Measurements from ENCODE around the gene IL20RB. TPM values are rescaled to one million over a fixed set of nuclear protein-coding genes. Genes with fewer than 3 reads are reported as not detected.

Gene IL20RB
- total RNA-seq, result 1 to 10 TPM; 1.9 to 4.2 (median 3.2) TPM

DNA sequence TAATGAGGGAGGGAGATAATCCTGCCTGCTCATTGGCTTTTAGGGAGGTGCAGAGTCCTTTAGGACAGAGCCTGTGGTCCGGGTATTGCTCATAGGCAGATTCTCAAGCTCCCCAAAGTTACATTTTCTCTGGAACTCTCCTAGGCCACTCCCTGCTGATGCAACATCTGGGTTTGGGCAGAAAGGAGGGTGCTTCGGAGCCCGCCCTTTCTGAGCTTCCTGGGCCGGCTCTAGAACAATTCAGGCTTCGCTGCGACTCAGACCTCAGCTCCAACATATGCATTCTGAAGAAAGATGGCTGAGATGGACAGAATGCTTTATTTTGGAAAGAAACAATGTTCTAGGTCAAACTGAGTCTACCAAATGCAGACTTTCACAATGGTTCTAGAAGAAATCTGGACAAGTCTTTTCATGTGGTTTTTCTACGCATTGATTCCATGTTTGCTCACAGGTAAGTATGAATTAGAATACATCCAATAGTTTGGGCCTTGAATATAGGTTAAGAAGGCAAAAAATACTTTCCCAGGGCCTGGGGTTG lies at the start of gene IL20RB:
TSS of gene IL20RB (plus strand) at position 233 of the 538 bp plus-strand sequence. CDS start at position 364, 131 bp downstream.
- TF ChIP-seq, protein P1, sequence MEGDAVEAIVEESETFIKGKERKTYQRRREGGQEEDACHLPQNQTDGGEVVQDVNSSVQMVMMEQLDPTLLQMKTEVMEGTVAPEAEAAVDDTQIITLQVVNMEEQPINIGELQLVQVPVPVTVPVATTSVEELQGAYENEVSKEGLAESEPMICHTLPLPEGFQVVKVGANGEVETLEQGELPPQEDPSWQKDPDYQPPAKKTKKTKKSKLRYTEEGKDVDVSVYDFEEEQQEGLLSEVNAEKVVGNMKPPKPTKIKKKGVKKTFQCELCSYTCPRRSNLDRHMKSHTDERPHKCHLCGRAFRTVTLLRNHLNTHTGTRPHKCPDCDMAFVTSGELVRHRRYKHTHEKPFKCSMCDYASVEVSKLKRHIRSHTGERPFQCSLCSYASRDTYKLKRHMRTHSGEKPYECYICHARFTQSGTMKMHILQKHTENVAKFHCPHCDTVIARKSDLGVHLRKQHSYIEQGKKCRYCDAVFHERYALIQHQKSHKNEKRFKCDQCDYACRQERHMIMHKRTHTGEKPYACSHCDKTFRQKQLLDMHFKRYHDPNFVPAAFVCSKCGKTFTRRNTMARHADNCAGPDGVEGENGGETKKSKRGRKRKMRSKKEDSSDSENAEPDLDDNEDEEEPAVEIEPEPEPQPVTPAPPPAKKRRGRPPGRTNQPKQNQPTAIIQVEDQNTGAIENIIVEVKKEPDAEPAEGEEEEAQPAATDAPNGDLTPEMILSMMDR (IDR thresholded peaks at IDR 0.05; ENCODE audit: low read depth), result no peak

- TF ChIP-seq, protein P1 (IDR thresholded peaks at IDR 0.05; ENCODE audit: low read depth), result no peak
Observed at GRCh38 chr3:136908297-136908696, 49.5 kb upstream of the IL20RB start.

- TF ChIP-seq, protein P1 (IDR thresholded peaks at IDR 0.05; ENCODE audit: low read depth), result no peak
Observed at GRCh38 chr3:136909187-136909586, 48.6 kb upstream of the IL20RB start.

GRCh38 chr3:136910697-136911096 lies 47.1 kb upstream of the IL20RB start:
- TF ChIP-seq, protein P1 (IDR thresholded peaks at IDR 0.05; ENCODE audit: low read depth), result no peak

DNA sequence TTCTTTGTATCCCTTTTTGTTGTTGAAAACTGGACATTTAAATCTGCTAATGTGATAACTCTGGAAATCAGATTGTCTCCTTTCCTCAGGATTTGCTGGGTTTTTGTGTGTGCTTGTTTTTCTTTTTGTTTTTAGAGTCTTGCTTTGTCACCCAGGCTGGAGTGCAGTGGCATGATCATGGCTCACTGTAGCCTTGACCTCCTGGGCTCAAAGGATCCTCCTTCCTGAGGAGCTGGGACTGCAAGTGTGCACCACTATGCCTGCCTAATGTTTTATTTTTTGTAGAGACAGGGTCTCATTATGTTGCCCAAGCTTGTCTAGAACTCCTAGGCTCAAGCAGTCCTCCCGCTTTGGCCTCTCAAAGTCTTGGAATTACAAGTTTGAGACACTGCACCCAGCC lies 44.6 kb upstream of the IL20RB start:
- TF ChIP-seq, protein P1 (IDR thresholded peaks at IDR 0.05; ENCODE audit: low read depth), result no peak

- TF ChIP-seq, protein P1 (IDR thresholded peaks at IDR 0.05; ENCODE audit: low read depth), result no peak
Observed at GRCh38 chr3:136914739-136915138, 43.0 kb upstream of the IL20RB start.

GRCh38 chr3:136916223-136916622 lies 41.6 kb upstream of the IL20RB start:
- TF ChIP-seq, protein P1 (IDR thresholded peaks at IDR 0.05; ENCODE audit: low read depth), result no peak

Data from subcutaneous adipose tissue (tissue), 4 donors.